Measurements from ENCODE around the gene BORCS8. TPM values are rescaled to one million over a fixed set of nuclear protein-coding genes. Genes with fewer than 3 reads are reported as not detected.

BORCS8 gene
- total and polyA plus RNA-seq, 2 donors (not counting 3 experiments of a cell fraction or from before 2014, with no cell fraction given): 37.4 to 45.8 TPM

DNA sequence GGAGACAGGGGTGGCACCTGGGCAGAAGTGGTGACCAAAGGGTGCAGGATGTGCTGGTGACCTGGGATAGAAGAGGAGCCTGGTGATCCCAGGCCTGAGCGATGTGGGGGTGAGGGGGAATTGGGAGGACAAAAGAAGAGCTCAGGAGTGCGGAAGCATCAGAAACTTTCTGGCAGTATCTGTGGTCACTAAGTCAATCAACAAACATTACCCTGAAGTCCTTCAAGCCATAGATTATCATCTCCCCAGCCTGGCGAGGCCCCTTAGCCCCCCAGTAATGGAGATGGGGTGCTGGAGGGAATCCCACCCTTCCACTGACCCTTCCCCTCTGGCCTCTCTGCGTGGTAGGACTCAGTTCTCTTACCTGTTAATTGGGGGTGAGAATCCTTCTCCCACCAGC is 32.4 kb downstream of the BORCS8 start:
- no peak overlapping the region for H3K4me3 ChIP-seq (replicated peaks in 1 of 3; ENCODE audit: insufficient read depth in 1 of 3, low read depth in 1 of 3, low read length in 3 of 3)
- H3K9ac ChIP-seq (replicated peaks; ENCODE audit: extremely low read depth, insufficient read depth, low read length): no peak overlapping the region
- no peaks in the 10 kb centered on the region for H3K9me3 ChIP-seq (replicated peaks; ENCODE audit: control insufficient read depth, insufficient read depth, low read length)
- H4K20me1 ChIP-seq (replicated peaks; ENCODE audit: control insufficient read depth, extremely low read depth, insufficient read depth, low read length): no peaks in the 10 kb centered on the region
- FAIRE-seq (no peak), DNase-seq (ENCODE audit: low read depth, low spot score) (no peak)
- H3K9me1 ChIP-seq (replicated peaks; ENCODE audit: control insufficient read depth, extremely low read depth, insufficient read depth, low read length): no peaks in the 10 kb centered on the region
- no peak overlapping the region for H2AFZ ChIP-seq (ENCODE audit: low read depth, low read length)
- no peak overlapping the region for H3K4me2 ChIP-seq (ENCODE audit: insufficient read depth, low read length)
- TF ChIP-seq GATA2 (IDR thresholded peaks at IDR 0.05; ENCODE audit: insufficient read depth, insufficient read length, low read depth, low read length) (no peak), POLR2A (IDR thresholded peaks at IDR 0.05; ENCODE audit: low read depth, low read length) (no peak)
- TF ChIP-seq, protein P1, sequence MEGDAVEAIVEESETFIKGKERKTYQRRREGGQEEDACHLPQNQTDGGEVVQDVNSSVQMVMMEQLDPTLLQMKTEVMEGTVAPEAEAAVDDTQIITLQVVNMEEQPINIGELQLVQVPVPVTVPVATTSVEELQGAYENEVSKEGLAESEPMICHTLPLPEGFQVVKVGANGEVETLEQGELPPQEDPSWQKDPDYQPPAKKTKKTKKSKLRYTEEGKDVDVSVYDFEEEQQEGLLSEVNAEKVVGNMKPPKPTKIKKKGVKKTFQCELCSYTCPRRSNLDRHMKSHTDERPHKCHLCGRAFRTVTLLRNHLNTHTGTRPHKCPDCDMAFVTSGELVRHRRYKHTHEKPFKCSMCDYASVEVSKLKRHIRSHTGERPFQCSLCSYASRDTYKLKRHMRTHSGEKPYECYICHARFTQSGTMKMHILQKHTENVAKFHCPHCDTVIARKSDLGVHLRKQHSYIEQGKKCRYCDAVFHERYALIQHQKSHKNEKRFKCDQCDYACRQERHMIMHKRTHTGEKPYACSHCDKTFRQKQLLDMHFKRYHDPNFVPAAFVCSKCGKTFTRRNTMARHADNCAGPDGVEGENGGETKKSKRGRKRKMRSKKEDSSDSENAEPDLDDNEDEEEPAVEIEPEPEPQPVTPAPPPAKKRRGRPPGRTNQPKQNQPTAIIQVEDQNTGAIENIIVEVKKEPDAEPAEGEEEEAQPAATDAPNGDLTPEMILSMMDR (IDR thresholded peaks at IDR 0.05; ENCODE audit: extremely low read depth in 1 of 2, insufficient read depth in 1 of 2, low read depth in 1 of 2, low read length in 2 of 2): no peak
- no TSS peak for BruUV-seq (replicated peaks)
- intact Hi-C loops (cut with micrococcal nuclease): no loop called here
- H3K27me3 ChIP-seq (ENCODE audit: control insufficient read depth in 2 of 2, insufficient read depth in 2 of 2, low read length in 2 of 2): no peaks in the 10 kb centered on the region
- H3K4me1 ChIP-seq (ENCODE audit: control insufficient read depth, extremely low read depth, insufficient read depth, low read length): no peaks in the 10 kb centered on the region
- no peaks in the 10 kb centered on the region for H3K79me2 ChIP-seq (ENCODE audit: control insufficient read depth, insufficient read depth, low read length)
- ChIA-PET POLR2A (no interaction called here), CTCF (interaction anchor here (1.0 to 4.6 kb wide), 2 partner anchors 12 to 15 kb away, joined by 4 to 31 read pairs; no protein-coding TSS in a partner anchor)
- no peaks in the 10 kb centered on the region for H3K36me3 ChIP-seq (ENCODE audit: control insufficient read depth in 2 of 2, extremely low read depth in 1 of 2, insufficient read depth in 2 of 2, low read length in 2 of 2)
- no peak overlapping the region for H3K27ac ChIP-seq (ENCODE audit: insufficient read depth, low read depth, low read length)
- dilution Hi-C loops (cut with MboI; ENCODE audit: extremely low pct_ligation_motif_present, low sequenced_read_pairs): no loop called here

DNA sequence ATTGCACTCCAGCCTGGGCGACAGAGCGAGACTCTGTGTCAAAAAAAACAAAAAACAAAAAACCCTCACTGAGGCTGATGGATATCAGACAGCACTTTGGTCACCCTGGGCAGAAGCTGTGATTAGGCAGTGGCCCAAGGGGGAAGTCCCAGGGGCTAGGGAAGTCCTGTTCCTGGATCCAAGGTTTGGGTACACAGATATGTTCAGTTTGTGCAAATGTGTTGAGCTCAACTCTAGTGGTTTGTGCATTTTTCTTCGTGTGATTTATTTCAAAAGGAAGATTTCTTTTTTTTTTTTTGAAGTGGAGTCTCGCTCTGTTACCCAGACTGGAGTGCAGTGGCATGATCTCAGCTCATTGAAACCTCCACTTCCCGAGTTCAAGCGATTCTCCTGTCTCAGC is 34.1 kb downstream of the BORCS8 start:
- Histone ChIP-seq H3K27me3 (ENCODE audit: control insufficient read depth in 2 of 2, insufficient read depth in 2 of 2, low read length in 2 of 2) (no peaks in the 10 kb centered on the region), H3K27ac (ENCODE audit: insufficient read depth, low read depth, low read length) (no peak overlapping the region), H3K4me1 (ENCODE audit: control insufficient read depth, extremely low read depth, insufficient read depth, low read length) (no peaks in the 10 kb centered on the region), H3K79me2 (ENCODE audit: control insufficient read depth, insufficient read depth, low read length) (no peaks in the 10 kb centered on the region), H4K20me1 (replicated peaks; ENCODE audit: control insufficient read depth, extremely low read depth, insufficient read depth, low read length) (no peaks in the 10 kb centered on the region), H3K36me3 (ENCODE audit: control insufficient read depth in 2 of 2, extremely low read depth in 1 of 2, insufficient read depth in 2 of 2, low read length in 2 of 2) (no peaks in the 10 kb centered on the region), H2AFZ (ENCODE audit: low read depth, low read length) (no peak overlapping the region), H3K9me1 (replicated peaks; ENCODE audit: control insufficient read depth, extremely low read depth, insufficient read depth, low read length) (no peaks in the 10 kb centered on the region), H3K4me3 (replicated peaks in 1 of 3; ENCODE audit: insufficient read depth in 1 of 3, low read depth in 1 of 3, low read length in 3 of 3) (no peak overlapping the region), H3K9ac (replicated peaks; ENCODE audit: extremely low read depth, insufficient read depth, low read length) (no peak overlapping the region), H3K4me2 (ENCODE audit: insufficient read depth, low read length) (no peak overlapping the region), H3K9me3 (replicated peaks; ENCODE audit: control insufficient read depth, insufficient read depth, low read length) (no peaks in the 10 kb centered on the region)
- POLR2A ChIA-PET: no interaction called here
- CTCF ChIA-PET: interaction anchor here (0.6 to 4.6 kb wide), 3 partner anchors 11 to 240 kb away, joined by 3 to 31 read pairs (median 23); no protein-coding TSS in a partner anchor
- dilution Hi-C loops (cut with MboI; ENCODE audit: extremely low pct_ligation_motif_present, low sequenced_read_pairs): no loop called here
- intact Hi-C loops (cut with micrococcal nuclease): no loop called here
- FAIRE-seq: peak; percentile 59
- no TSS peak for BruUV-seq (replicated peaks)
- TF ChIP-seq POLR2A (IDR thresholded peaks at IDR 0.05; ENCODE audit: low read depth, low read length): no peak
- TF ChIP-seq POLR2AphosphoS5 (IDR thresholded peaks at IDR 0.05; ENCODE audit: insufficient read depth, low read depth, low read length): no peak
- no peak for TF ChIP-seq MYC (IDR thresholded peaks at IDR 0.05; ENCODE audit: low read depth, low read length)
- TF ChIP-seq, protein P1 (IDR thresholded peaks at IDR 0.05; ENCODE audit: extremely low read depth in 1 of 2, insufficient read depth in 1 of 2, low read depth in 1 of 2, low read length in 2 of 2): no peak
- TF ChIP-seq, protein P2, sequence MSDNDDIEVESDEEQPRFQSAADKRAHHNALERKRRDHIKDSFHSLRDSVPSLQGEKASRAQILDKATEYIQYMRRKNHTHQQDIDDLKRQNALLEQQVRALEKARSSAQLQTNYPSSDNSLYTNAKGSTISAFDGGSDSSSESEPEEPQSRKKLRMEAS (IDR thresholded peaks at IDR 0.05; ENCODE audit: insufficient read depth, insufficient read length): no peak
- TF ChIP-seq GATA2 (IDR thresholded peaks at IDR 0.05; ENCODE audit: insufficient read depth, insufficient read length, low read depth, low read length): no peak
- TF ChIP-seq JUN (IDR thresholded peaks at IDR 0.05; ENCODE audit: borderline replicate concordance, insufficient read depth, insufficient read length, low read depth): no peak
- no peak for TF ChIP-seq FOS (IDR thresholded peaks at IDR 0.05; ENCODE audit: borderline replicate concordance, insufficient read depth, low read length)
- TF ChIP-seq EZH2 (IDR thresholded peaks at IDR 0.05; ENCODE audit: borderline replicate concordance, low read depth, low read length, severe bottlenecking): no peak
- DNase-seq (ENCODE audit: low read depth, low spot score): no peak
